CD14-positive monocyte (primary cell): ENCODE measurements around the gene BEST1. TPM values are rescaled to one million over a fixed set of nuclear protein-coding genes. Genes with fewer than 3 reads are reported as not detected.

Experiments used
- DNase-seq, 3 donors: peaks; one replicate each; pipeline ENCODE4 v3.0.0-alpha.2; 2011 to 2022
- H2AFZ ChIP-seq: 2 replicates; pipeline ENCODE4 v1.6.0; 2012; ENCODE audit warnings: mild to moderate bottlenecking, low read depth, low read length, inconsistent platforms; ENCODE audit not compliant: insufficient read depth, poor library complexity, severe bottlenecking
- H3K27ac ChIP-seq, 2 donors: 1 replicate in 1 of 2; 2 replicates in 1 of 2; pipeline ENCODE4 v1.5.1; 2012 to 2013; ENCODE audit warnings: low read length in 2 of 2, control low read depth in 1 of 2, inconsistent platforms in 1 of 2, low read depth in 1 of 2, mild to moderate bottlenecking in 1 of 2
- H3K27me3 ChIP-seq, 2 donors: one replicate each; pipeline versions ENCODE4 v1.6.0 to v1.6.1; 2011 to 2013; ENCODE audit warnings: low read length in 2 of 2; ENCODE audit not compliant: control insufficient read depth in 2 of 2, insufficient read depth in 2 of 2
- H3K36me3 ChIP-seq, 2 donors: replicated peaks in 1 of 2; 1 replicate in 1 of 2; 2 replicates in 1 of 2; pipeline versions ENCODE4 v1.5.1 to v1.6.1; 2012 to 2013; ENCODE audit warnings: low read length in 2 of 2, control low read depth in 1 of 2, inconsistent platforms in 1 of 2, mild to moderate bottlenecking in 1 of 2; ENCODE audit not compliant: insufficient read depth in 2 of 2, control insufficient read depth in 1 of 2
- H3K4me1 ChIP-seq, 2 donors: 1 replicate in 1 of 2; 2 replicates in 1 of 2; pipeline versions ENCODE4 v1.5.1 to v1.6.1; 2012 to 2013; ENCODE audit warnings: low read length in 2 of 2, control low read depth in 1 of 2, inconsistent platforms in 1 of 2, mild to moderate bottlenecking in 1 of 2, moderate library complexity in 1 of 2; ENCODE audit not compliant: insufficient read depth in 2 of 2, control insufficient read depth in 1 of 2
- H3K4me2 ChIP-seq: replicated peaks from 2 replicates; pipeline ENCODE3; 2012; ENCODE audit warnings: low read length, moderate library complexity, mild to moderate bottlenecking; ENCODE audit not compliant: poor library complexity, severe bottlenecking; ENCODE audit errors: extremely low read depth
- H3K4me3 ChIP-seq, 3 experiments: fragments of 200-600 bp in 1 of 3; sonication (generic) in 1 of 3; replicated peaks in 1 of 3; 1 replicate in 2 of 3; 2 replicates in 1 of 3; pipeline ENCODE4 v1.5.1; 2011 to 2013; ENCODE audit warnings: low read length in 3 of 3, mild to moderate bottlenecking in 3 of 3, control low read depth in 2 of 3, low read depth in 2 of 3, inconsistent platforms in 1 of 3, moderate library complexity in 1 of 3
- H3K79me2 ChIP-seq: 2 replicates; pipeline ENCODE4 v1.6.0; 2012; ENCODE audit warnings: mild to moderate bottlenecking, control low read depth, inconsistent platforms, low read length, moderate library complexity; ENCODE audit not compliant: insufficient read depth
- H3K9ac ChIP-seq: 2 replicates; pipeline ENCODE4 v1.6.0; 2017; ENCODE audit warnings: low read length, mild to moderate bottlenecking; ENCODE audit not compliant: insufficient read depth, poor library complexity, severe bottlenecking
- H3K9me3 ChIP-seq, 2 donors: replicated peaks in 1 of 2; 1 replicate in 1 of 2; 2 replicates in 1 of 2; pipeline versions ENCODE4 v1.5.1 to v1.6.1; 2012 to 2013; ENCODE audit warnings: low read length in 2 of 2, control low read depth in 1 of 2; ENCODE audit not compliant: control insufficient read depth in 1 of 2, insufficient read depth in 1 of 2
- H4K20me1 ChIP-seq: 2 replicates; pipeline ENCODE4 v1.6.0; 2012; ENCODE audit warnings: mild to moderate bottlenecking, low read length, control low read depth, moderate library complexity; ENCODE audit not compliant: insufficient read depth
- H3K27ac Mint-ChIP-seq, 7 donors: one replicate each; pipeline ENCODE4 v1.8.0; 2020; ENCODE audit warnings: mild to moderate bottlenecking in 7 of 7, mixed read lengths in 7 of 7, moderate library complexity in 6 of 7, inconsistent platforms in 2 of 7
- H3K27me3 Mint-ChIP-seq, 3 donors: one replicate each; pipeline ENCODE4 v1.8.0; 2021 to 2022; ENCODE audit warnings: low read depth in 3 of 3, mild to moderate bottlenecking in 3 of 3, mixed read lengths in 3 of 3, moderate library complexity in 3 of 3, inconsistent platforms in 1 of 3
- H3K36me3 Mint-ChIP-seq, 2 donors: one replicate each; pipeline ENCODE4 v1.8.0; 2020; ENCODE audit warnings: mixed read lengths in 2 of 2, inconsistent platforms in 1 of 2, mild to moderate bottlenecking in 1 of 2
- H3K4me1 Mint-ChIP-seq: one replicate; pipeline ENCODE4 v1.8.0; 2020; ENCODE audit warnings: mild to moderate bottlenecking, mixed read lengths
- H3K4me3 Mint-ChIP-seq, 2 donors: one replicate each; pipeline ENCODE4 v1.8.0; 2020; ENCODE audit warnings: mild to moderate bottlenecking in 2 of 2, mixed read lengths in 2 of 2, moderate library complexity in 1 of 2
- H3K9me3 Mint-ChIP-seq, 7 donors: one replicate each; pipeline ENCODE4 v1.8.0; 2020 to 2022; ENCODE audit warnings: mixed read lengths in 7 of 7, mild to moderate bottlenecking in 6 of 7, moderate library complexity in 6 of 7, inconsistent platforms in 2 of 7
- WGBS: methylation state at CpG from one replicate; pipeline ENCODE4 v1.1.5; 2013; ENCODE audit warnings: missing lambda C conversion rate; ENCODE audit not compliant: insufficient coverage; 5-methylcytosine and 5-hydroxymethylcytosine counted together
- intact Hi-C, 2 donors: fragments of 100-400 bp; cut with micrococcal nuclease; formaldehyde crosslinking; loops; one replicate each; pipeline versions ENCODE4 v1.15.0 to v1.15.1; 2023
- polyA plus RNA-seq, 3 donors: library from polyadenylated mRNA; depleted of rRNA in 1 of 3; unstranded in 2 of 3; stranded (reverse) in 1 of 3; fragments of 300-500 nt in 2 of 3; fragments of >200 nt in 1 of 3; fragmentation: Illumina TruSeq in 2 of 3; gene quantifications; 1 replicate in 2 of 3; 2 replicates in 1 of 3; pipeline ENCODE4 v1.2.3, GENCODE V29; 2012 to 2021
- TF ChIP-seq, protein P1 (sequence below): fragments of 200-600 bp; IDR thresholded peaks from one replicate; pipeline ENCODE4 v1.8.0; 2022; ENCODE audit warnings: antibody characterized with exemption, mild to moderate bottlenecking

The BEST1 gene
- polyA plus RNA-seq, 3 donors: 5.9 to 24.9 (median 7.4) TPM

DNA sequence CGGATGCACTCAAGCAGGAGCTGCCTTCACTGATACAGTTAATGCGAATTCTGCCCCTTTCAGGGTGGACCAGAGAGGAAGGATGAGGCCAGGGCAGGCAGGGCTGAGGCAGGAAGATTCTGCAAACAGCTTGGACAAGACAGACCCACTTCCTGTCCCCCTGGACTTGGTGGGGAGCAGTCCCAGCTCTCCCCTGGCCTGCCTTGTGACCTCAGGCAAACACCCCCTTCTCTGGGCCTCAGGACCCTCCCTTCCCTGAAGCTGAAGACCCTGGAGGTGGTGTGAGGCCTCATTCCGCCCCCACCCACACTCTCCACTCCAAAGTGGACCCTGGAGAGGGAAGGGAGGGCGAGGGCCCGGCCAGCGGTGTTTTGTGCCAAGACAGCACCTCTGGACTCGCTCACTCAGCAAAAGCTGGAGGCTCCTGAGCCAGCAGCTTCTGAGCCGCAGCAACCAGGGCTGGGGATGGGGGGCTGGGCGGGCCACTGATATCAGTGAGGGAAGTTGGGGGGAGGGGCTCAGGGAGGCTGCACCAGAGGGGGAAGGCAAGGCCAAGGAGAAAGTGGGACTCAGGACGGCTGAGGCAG is 41.3 kb upstream of the BEST1 start:
- Histone ChIP-seq H3K4me2 (no peak overlapping the region), H3K9ac (no peak overlapping the region)
- H3K27ac Mint-ChIP-seq: no peak overlapping the region

DNA sequence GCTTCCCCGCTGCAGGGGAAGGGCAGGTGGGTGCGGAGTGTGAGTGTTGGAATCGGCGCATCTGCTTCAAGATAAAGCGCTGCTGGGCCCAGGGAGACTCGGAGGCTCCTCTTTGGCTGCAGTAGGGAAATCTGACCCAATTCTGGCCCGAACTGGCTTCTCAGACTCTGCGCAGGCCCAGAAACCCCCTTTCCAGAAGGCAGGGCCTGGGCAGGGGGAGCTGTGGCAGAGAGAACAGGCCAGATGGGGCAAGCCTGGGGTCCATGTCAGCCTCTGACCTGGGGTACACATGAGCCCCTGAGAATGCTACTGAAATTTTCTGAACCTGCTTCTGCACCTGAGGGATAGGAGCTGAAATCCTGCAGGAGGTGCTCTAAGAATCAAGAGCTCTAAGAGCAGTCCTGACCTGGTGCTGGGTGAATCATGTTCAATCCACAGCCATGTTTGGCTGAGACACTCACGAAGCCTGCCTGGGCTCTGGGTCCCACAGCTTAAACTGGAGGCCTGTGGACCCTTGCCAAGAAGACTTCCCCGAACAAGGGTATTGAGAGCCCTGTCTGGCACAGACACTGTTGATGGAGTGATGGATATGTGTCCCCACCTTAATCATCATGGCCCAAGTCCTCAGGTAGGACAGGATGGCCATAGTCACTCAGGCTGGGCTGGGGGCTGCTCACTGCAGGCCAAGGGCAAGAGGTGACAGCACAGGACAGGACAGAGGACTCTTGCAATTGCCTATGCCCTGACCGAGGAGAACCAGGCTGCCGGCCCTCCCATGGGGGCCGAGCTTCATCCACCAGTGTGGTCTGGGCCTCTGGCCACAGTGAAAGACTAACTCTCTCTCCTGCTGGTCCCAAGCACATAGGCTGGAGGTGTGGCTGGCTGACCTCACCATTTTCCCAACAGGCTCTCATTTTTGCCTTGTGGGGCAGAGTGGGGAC is 39.7 kb upstream of the BEST1 start:
- H3K4me1 ChIP-seq: peaks cover 28 to 30% of the 10 kb centered on the region in 2 donors
- H3K27ac Mint-ChIP-seq: peak overlapping the region in 1 of 7 donors; percentile 30
- H3K9me3 Mint-ChIP-seq: peaks cover 0 to 5% (median 0%) of the 10 kb centered on the region in 7 donors
- H3K4me3 ChIP-seq: no peak overlapping the region
- no peaks in the 10 kb centered on the region for H3K36me3 Mint-ChIP-seq
- no peak overlapping the region for H3K4me3 Mint-ChIP-seq
- peaks cover 28% of the 10 kb centered on the region for H3K4me1 Mint-ChIP-seq
- H3K4me2 ChIP-seq: no peak overlapping the region
- no peak for DNase-seq
- H3K9me3 ChIP-seq: no peaks in the 10 kb centered on the region
- TF ChIP-seq, protein P1, sequence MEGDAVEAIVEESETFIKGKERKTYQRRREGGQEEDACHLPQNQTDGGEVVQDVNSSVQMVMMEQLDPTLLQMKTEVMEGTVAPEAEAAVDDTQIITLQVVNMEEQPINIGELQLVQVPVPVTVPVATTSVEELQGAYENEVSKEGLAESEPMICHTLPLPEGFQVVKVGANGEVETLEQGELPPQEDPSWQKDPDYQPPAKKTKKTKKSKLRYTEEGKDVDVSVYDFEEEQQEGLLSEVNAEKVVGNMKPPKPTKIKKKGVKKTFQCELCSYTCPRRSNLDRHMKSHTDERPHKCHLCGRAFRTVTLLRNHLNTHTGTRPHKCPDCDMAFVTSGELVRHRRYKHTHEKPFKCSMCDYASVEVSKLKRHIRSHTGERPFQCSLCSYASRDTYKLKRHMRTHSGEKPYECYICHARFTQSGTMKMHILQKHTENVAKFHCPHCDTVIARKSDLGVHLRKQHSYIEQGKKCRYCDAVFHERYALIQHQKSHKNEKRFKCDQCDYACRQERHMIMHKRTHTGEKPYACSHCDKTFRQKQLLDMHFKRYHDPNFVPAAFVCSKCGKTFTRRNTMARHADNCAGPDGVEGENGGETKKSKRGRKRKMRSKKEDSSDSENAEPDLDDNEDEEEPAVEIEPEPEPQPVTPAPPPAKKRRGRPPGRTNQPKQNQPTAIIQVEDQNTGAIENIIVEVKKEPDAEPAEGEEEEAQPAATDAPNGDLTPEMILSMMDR: no peak
- H2AFZ ChIP-seq: no peak overlapping the region
- no peaks in the 10 kb centered on the region for H3K79me2 ChIP-seq
- peaks cover 4% of the 10 kb centered on the region for H4K20me1 ChIP-seq
- WGBS: 92% methylated on average over 11 of the region's 13 CpGs
- H3K27ac ChIP-seq: no peak overlapping the region
- H3K36me3 ChIP-seq: no peaks in the 10 kb centered on the region
- peaks cover 17 to 33% (median 22%) of the 10 kb centered on the region in 3 donors for H3K27me3 Mint-ChIP-seq
- intact Hi-C loops: no loop called here
- no peak overlapping the region for H3K9ac ChIP-seq
- peaks cover 0 to 6% of the 10 kb centered on the region in 2 donors for H3K27me3 ChIP-seq

More for the DNA sequence above, 41.3 kb upstream of the BEST1 start:
- H3K27me3 Mint-ChIP-seq: peaks cover 11 to 28% (median 14%) of the 10 kb centered on the region in 3 donors
- Histone ChIP-seq H3K4me3 (no peak overlapping the region), H4K20me1 (peaks cover 4% of the 10 kb centered on the region), H3K79me2 (no peaks in the 10 kb centered on the region), H3K27ac (no peak overlapping the region), H2AFZ (no peak overlapping the region), H3K27me3 (peaks cover 0 to 8% of the 10 kb centered on the region in 2 donors), H3K9me3 (no peaks in the 10 kb centered on the region), H3K4me1 (peaks cover 28 to 37% of the 10 kb centered on the region in 2 donors), H3K36me3 (no peaks in the 10 kb centered on the region)
- intact Hi-C loops: no loop called here
- TF ChIP-seq, protein P1: no peak
- H3K4me3 Mint-ChIP-seq: peak overlapping the region in 1 of 2 donors; percentile 24
- H3K4me1 Mint-ChIP-seq: peaks cover 31% of the 10 kb centered on the region
- 80% methylated on average over 6 of the region's 10 CpGs for WGBS
- no peak for DNase-seq
- H3K9me3 Mint-ChIP-seq: peaks cover 0 to 7% (median 1%) of the 10 kb centered on the region in 7 donors
- no peaks in the 10 kb centered on the region for H3K36me3 Mint-ChIP-seq
